ENCODE data around the gene NPIPA5. TPM values are rescaled to one million over a fixed set of nuclear protein-coding genes. Genes with fewer than 3 reads are reported as not detected.
"Not testable (repeated sequence)": the region's sequence is repeated elsewhere in the genome, so short reads cannot be mapped to it uniquely, and the experiment has no call there.

NPIPA5 gene
- total RNA-seq, 1 donor from 2014 or later, result 5.0 TPM

- no peaks in the 10 kb centered on the region for H3K9me3 Mint-ChIP-seq
- no peaks in the 10 kb centered on the region for H3K4me1 Mint-ChIP-seq (ENCODE audit: unreplicated experiment)
- no peak overlapping the region for H3K27ac Mint-ChIP-seq
- DNase-seq (ENCODE audit: extremely low spot score, unreplicated experiment), result no peak
- no peak overlapping the region for H3K4me3 Mint-ChIP-seq
- H3K27me3 Mint-ChIP-seq, result no peaks in the 10 kb centered on the region
- no peak for TF ChIP-seq CTCF (conservative IDR thresholded peaks at IDR 0.05)
- H3K36me3 Mint-ChIP-seq, result no peaks in the 10 kb centered on the region
These were observed 39.1 kb upstream of the NPIPA5 start for GRCh38 chr16:15417197-15417596.

GRCh38 chr16:15415511-15415985, 37.5 kb upstream of the NPIPA5 start:
- DNase-seq (ENCODE audit: extremely low spot score, unreplicated experiment), result no peak
- no peaks in the 10 kb centered on the region for H3K36me3 Mint-ChIP-seq
- no peaks in the 10 kb centered on the region for H3K27me3 Mint-ChIP-seq
- no peak overlapping the region for H3K27ac Mint-ChIP-seq
- no peak for TF ChIP-seq CTCF (conservative IDR thresholded peaks at IDR 0.05)
- H3K4me1 Mint-ChIP-seq (ENCODE audit: unreplicated experiment), result no peaks in the 10 kb centered on the region
- H3K9me3 Mint-ChIP-seq, result no peaks in the 10 kb centered on the region
- no peak overlapping the region for H3K4me3 Mint-ChIP-seq

- not testable (repeated sequence) for H3K4me3 Mint-ChIP-seq; H3K36me3 Mint-ChIP-seq; H3K9me3 Mint-ChIP-seq; H3K4me1 Mint-ChIP-seq (ENCODE audit: unreplicated experiment); H3K27me3 Mint-ChIP-seq; H3K27ac Mint-ChIP-seq; DNase-seq (ENCODE audit: extremely low spot score, unreplicated experiment)
These were observed 31.4 kb upstream of the NPIPA5 start for GRCh38 chr16:15409476-15409875.

GRCh38 chr16:15407756-15408155, 29.7 kb upstream of the NPIPA5 start:
- not testable (repeated sequence) for H3K4me3 Mint-ChIP-seq; H3K27me3 Mint-ChIP-seq; H3K4me1 Mint-ChIP-seq (ENCODE audit: unreplicated experiment); H3K9me3 Mint-ChIP-seq; H3K36me3 Mint-ChIP-seq; DNase-seq (ENCODE audit: extremely low spot score, unreplicated experiment); H3K27ac Mint-ChIP-seq

GRCh38 chr16:15404792-15405191, 26.7 kb upstream of the NPIPA5 start:
- no peaks in the 10 kb centered on the region for H3K27me3 Mint-ChIP-seq
- H3K36me3 Mint-ChIP-seq, result no peaks in the 10 kb centered on the region
- no peaks in the 10 kb centered on the region for H3K4me1 Mint-ChIP-seq (ENCODE audit: unreplicated experiment)
- TF ChIP-seq CTCF (conservative IDR thresholded peaks at IDR 0.05), result no peak
- no peak for DNase-seq (ENCODE audit: extremely low spot score, unreplicated experiment)
- H3K4me3 Mint-ChIP-seq, result no peak overlapping the region
- no peaks in the 10 kb centered on the region for H3K9me3 Mint-ChIP-seq
- no peak overlapping the region for H3K27ac Mint-ChIP-seq

- H3K4me1 Mint-ChIP-seq (ENCODE audit: unreplicated experiment); H3K4me3 Mint-ChIP-seq: not testable (repeated sequence)
These were observed 26.0 kb upstream of the NPIPA5 start for GRCh38 chr16:15404091-15404490.

GRCh38 chr16:15403392-15403995, 25.4 kb upstream of the NPIPA5 start:
- TF ChIP-seq CTCF (conservative IDR thresholded peaks at IDR 0.05), result no peak
- H3K36me3 Mint-ChIP-seq, result no peaks in the 10 kb centered on the region
- H3K27me3 Mint-ChIP-seq, result no peaks in the 10 kb centered on the region
- DNase-seq (ENCODE audit: extremely low spot score, unreplicated experiment), result no peak
- H3K4me3 Mint-ChIP-seq, result no peak overlapping the region
- no peaks in the 10 kb centered on the region for H3K9me3 Mint-ChIP-seq
- no peaks in the 10 kb centered on the region for H3K4me1 Mint-ChIP-seq (ENCODE audit: unreplicated experiment)
- no peak overlapping the region for H3K27ac Mint-ChIP-seq

More at GRCh38 chr16:15404091-15404490, 26.0 kb upstream of the NPIPA5 start:
- H3K27me3 Mint-ChIP-seq; H3K27ac Mint-ChIP-seq; DNase-seq (ENCODE audit: extremely low spot score, unreplicated experiment); H3K9me3 Mint-ChIP-seq; H3K36me3 Mint-ChIP-seq: not testable (repeated sequence)

Measured in type B pancreatic cell (in vitro differentiated cells).